ENCODE data around the gene MYOZ3. TPM values are rescaled to one million over a fixed set of nuclear protein-coding genes. Genes with fewer than 3 reads are reported as not detected.
A peak's percentile ranks its signal among the peaks of the same experiment; 100 is the strongest.

The MYOZ3 gene
- total RNA-seq, 1 experiment from 2014 or later = 1.7 TPM

DNA sequence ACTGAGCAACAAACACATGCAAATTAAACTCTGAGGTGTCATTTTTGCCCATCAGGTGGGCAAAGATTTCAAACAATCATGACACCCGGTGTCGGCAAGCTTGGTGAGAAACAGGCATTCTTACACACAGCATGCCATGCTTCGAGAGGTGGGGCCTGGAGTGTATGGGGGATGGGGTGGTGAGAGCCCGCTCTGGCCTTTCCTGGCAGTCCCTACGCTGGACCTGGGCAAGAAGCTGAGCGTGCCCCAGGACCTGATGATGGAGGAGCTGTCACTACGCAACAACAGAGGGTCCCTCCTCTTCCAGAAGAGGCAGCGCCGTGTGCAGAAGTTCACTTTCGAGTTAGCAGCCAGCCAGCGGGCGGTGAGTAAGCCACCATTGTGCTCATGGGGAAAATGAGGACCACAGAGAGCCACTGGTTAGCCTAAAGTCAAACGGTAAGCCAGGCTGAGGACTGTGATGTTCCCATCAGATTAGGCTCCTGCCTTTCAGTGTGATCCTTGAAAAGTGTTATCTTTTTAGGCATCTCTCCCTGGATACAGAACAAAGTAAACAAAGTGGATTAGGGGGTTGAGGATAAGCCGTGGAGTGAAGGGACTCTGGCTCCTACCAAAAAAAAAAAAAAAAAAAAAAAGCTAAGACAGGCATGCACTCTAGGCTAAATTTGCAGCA, 9.4 kb downstream of the MYOZ3 start:
- BruUV-seq (replicated peaks) = no TSS peak
- in situ Hi-C loops (cut with HindIII; ENCODE audit: low pct_unique_long_range_greater_than_20kb, low sequenced_read_pairs) = no loop called here

DNA sequence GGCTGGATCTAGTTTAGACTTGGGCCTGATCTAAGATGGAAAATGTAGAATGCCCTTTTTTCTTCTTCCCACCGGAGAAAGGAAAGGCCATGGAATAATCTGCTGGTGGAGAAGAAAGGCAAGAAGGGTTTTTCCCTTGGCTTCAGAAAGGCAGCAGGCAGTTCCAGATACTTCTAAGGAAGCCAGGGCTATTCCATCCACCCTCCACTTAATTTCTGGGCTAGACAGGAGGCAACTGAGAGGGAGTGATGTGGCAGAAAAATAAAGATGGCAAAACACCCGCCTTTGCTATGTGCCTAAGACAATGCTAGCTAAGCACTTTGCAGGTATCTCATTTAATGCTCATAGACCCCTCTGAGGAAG, 9.9 kb downstream of the MYOZ3 start:
- ChIA-PET POLR2A (interaction anchor here (0.5 to 0.7 kb wide), 2 partner anchors 96 to 405 kb away, joined by 6 to 7 read pairs; no protein-coding TSS in a partner anchor), CTCF (no interaction called here)
- TF ChIP-seq SIN3A (IDR thresholded peaks at IDR 0.05; ENCODE audit: borderline replicate concordance, insufficient read depth, low read depth, low read length) = no peak
- TF ChIP-seq, protein P1, sequence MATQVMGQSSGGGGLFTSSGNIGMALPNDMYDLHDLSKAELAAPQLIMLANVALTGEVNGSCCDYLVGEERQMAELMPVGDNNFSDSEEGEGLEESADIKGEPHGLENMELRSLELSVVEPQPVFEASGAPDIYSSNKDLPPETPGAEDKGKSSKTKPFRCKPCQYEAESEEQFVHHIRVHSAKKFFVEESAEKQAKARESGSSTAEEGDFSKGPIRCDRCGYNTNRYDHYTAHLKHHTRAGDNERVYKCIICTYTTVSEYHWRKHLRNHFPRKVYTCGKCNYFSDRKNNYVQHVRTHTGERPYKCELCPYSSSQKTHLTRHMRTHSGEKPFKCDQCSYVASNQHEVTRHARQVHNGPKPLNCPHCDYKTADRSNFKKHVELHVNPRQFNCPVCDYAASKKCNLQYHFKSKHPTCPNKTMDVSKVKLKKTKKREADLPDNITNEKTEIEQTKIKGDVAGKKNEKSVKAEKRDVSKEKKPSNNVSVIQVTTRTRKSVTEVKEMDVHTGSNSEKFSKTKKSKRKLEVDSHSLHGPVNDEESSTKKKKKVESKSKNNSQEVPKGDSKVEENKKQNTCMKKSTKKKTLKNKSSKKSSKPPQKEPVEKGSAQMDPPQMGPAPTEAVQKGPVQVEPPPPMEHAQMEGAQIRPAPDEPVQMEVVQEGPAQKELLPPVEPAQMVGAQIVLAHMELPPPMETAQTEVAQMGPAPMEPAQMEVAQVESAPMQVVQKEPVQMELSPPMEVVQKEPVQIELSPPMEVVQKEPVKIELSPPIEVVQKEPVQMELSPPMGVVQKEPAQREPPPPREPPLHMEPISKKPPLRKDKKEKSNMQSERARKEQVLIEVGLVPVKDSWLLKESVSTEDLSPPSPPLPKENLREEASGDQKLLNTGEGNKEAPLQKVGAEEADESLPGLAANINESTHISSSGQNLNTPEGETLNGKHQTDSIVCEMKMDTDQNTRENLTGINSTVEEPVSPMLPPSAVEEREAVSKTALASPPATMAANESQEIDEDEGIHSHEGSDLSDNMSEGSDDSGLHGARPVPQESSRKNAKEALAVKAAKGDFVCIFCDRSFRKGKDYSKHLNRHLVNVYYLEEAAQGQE (IDR thresholded peaks at IDR 0.05; ENCODE audit: insufficient read depth in 1 of 2, low read depth in 2 of 2, low read length in 1 of 2) = no peak
- TF ChIP-seq, protein P2, sequence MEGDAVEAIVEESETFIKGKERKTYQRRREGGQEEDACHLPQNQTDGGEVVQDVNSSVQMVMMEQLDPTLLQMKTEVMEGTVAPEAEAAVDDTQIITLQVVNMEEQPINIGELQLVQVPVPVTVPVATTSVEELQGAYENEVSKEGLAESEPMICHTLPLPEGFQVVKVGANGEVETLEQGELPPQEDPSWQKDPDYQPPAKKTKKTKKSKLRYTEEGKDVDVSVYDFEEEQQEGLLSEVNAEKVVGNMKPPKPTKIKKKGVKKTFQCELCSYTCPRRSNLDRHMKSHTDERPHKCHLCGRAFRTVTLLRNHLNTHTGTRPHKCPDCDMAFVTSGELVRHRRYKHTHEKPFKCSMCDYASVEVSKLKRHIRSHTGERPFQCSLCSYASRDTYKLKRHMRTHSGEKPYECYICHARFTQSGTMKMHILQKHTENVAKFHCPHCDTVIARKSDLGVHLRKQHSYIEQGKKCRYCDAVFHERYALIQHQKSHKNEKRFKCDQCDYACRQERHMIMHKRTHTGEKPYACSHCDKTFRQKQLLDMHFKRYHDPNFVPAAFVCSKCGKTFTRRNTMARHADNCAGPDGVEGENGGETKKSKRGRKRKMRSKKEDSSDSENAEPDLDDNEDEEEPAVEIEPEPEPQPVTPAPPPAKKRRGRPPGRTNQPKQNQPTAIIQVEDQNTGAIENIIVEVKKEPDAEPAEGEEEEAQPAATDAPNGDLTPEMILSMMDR (IDR thresholded peaks at IDR 0.05) = no peak
- no peak for TF ChIP-seq POLR2AphosphoS5 (IDR thresholded peaks at IDR 0.05; ENCODE audit: low read depth, low read length)
- TF ChIP-seq TCF7L2 (IDR thresholded peaks at IDR 0.05; ENCODE audit: low read depth, low read length) = no peak
- intact Hi-C loops (cut with micrococcal nuclease; ENCODE audit: unreplicated experiment) = no loop called here
- peak overlapping the region in 1 of 2 experiments; percentile 68; a peak in 2 of 4 replicates for H3K4me3 ChIP-seq (ENCODE audit: low read depth in 2 of 2, low read length in 2 of 2)
- in situ Hi-C loops (cut with HindIII; ENCODE audit: low pct_unique_long_range_greater_than_20kb, low sequenced_read_pairs) = no loop called here
- no peak overlapping the region for H3K27ac ChIP-seq (ENCODE audit: low read length)
- H3K36me3 ChIP-seq (ENCODE audit: control insufficient read depth, insufficient read depth, low read length) = no peaks in the 10 kb centered on the region
- H3K9me3 ChIP-seq (ENCODE audit: control insufficient read depth, insufficient read depth, low read depth, low read length) = no peaks in the 10 kb centered on the region
- BruUV-seq (replicated peaks) = no TSS peak
- H3K4me1 ChIP-seq (ENCODE audit: control insufficient read depth, insufficient read depth, low read length) = peaks cover 11% of the 10 kb centered on the region
- no peaks in the 10 kb centered on the region for H3K27me3 ChIP-seq (ENCODE audit: control insufficient read depth, insufficient read depth, low read length)
- no peak for ATAC-seq
- no peak for DNase-seq (ENCODE audit: low read depth, low spot score)

More for the DNA sequence above, 9.4 kb downstream of the MYOZ3 start:
- no peak overlapping the region for H3K4me3 ChIP-seq (ENCODE audit: low read depth in 2 of 2, low read length in 2 of 2)
- DNase-seq (ENCODE audit: low read depth, low spot score) (no peak), ATAC-seq (no peak)
- peaks cover 11% of the 10 kb centered on the region for H3K4me1 ChIP-seq (ENCODE audit: control insufficient read depth, insufficient read depth, low read length)
- H3K9me3 ChIP-seq (ENCODE audit: control insufficient read depth, insufficient read depth, low read depth, low read length) = no peaks in the 10 kb centered on the region
- ChIA-PET POLR2A (interaction anchor here (0.5 to 0.7 kb wide), 2 partner anchors 96 to 404 kb away, joined by 6 to 7 read pairs; no protein-coding TSS in a partner anchor), CTCF (no interaction called here)
- H3K36me3 ChIP-seq (ENCODE audit: control insufficient read depth, insufficient read depth, low read length) = no peaks in the 10 kb centered on the region
- intact Hi-C loops (cut with micrococcal nuclease; ENCODE audit: unreplicated experiment) = no loop called here
- TF ChIP-seq TCF7L2 (IDR thresholded peaks at IDR 0.05; ENCODE audit: low read depth, low read length) (no peak), SIN3A (IDR thresholded peaks at IDR 0.05; ENCODE audit: borderline replicate concordance, insufficient read depth, low read depth, low read length) (no peak), POLR2AphosphoS5 (IDR thresholded peaks at IDR 0.05; ENCODE audit: low read depth, low read length) (no peak)
- TF ChIP-seq, protein P1 (IDR thresholded peaks at IDR 0.05; ENCODE audit: insufficient read depth in 1 of 2, low read depth in 2 of 2, low read length in 1 of 2) = no peak
- TF ChIP-seq, protein P2 (IDR thresholded peaks at IDR 0.05) = no peak
- no peak overlapping the region for H3K27ac ChIP-seq (ENCODE audit: low read length)
- no peaks in the 10 kb centered on the region for H3K27me3 ChIP-seq (ENCODE audit: control insufficient read depth, insufficient read depth, low read length)
